ENCODE data around the gene LCN2.

Gene LCN2

DNA sequence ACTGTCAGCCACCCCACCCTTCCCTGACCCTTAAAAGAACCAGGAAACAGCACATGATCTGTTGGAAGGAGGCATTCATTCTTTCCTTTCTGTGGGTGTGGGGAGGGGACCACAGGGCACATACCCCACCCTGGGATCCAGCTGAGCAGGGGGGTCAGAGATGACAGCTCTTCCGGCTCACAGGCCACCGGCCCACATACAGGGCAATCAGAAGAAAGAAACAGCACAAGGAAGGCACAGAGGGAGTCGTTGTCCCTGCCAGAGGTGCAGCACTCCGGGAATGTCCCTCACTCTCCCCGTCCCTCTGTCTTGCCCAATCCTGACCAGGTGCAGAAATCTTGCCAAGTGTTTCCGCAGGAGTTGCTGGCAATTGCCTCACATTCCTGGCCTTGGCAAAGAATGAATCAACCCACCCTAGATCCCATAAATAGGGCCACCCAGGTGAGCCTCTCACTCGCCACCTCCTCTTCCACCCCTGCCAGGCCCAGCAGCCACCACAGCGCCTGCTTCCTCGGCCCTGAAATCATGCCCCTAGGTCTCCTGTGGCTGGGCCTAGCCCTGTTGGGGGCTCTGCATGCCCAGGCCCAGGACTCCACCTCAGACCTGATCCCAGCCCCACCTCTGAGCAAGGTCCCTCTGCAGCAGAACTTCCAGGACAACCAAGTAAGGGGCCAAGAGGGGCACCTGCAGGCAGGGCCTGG lies at the start of gene LCN2:
Gene LCN2 (plus strand): TSS at position 453 of the 701 bp plus-strand sequence. CDS start 73 bp downstream, at position 526.
- TF ChIP-seq, protein P1, sequence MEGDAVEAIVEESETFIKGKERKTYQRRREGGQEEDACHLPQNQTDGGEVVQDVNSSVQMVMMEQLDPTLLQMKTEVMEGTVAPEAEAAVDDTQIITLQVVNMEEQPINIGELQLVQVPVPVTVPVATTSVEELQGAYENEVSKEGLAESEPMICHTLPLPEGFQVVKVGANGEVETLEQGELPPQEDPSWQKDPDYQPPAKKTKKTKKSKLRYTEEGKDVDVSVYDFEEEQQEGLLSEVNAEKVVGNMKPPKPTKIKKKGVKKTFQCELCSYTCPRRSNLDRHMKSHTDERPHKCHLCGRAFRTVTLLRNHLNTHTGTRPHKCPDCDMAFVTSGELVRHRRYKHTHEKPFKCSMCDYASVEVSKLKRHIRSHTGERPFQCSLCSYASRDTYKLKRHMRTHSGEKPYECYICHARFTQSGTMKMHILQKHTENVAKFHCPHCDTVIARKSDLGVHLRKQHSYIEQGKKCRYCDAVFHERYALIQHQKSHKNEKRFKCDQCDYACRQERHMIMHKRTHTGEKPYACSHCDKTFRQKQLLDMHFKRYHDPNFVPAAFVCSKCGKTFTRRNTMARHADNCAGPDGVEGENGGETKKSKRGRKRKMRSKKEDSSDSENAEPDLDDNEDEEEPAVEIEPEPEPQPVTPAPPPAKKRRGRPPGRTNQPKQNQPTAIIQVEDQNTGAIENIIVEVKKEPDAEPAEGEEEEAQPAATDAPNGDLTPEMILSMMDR (conservative IDR thresholded peaks at IDR 0.05): no peak
- H3K27ac ChIP-seq: no peak within 1 kb of the TSS

DNA sequence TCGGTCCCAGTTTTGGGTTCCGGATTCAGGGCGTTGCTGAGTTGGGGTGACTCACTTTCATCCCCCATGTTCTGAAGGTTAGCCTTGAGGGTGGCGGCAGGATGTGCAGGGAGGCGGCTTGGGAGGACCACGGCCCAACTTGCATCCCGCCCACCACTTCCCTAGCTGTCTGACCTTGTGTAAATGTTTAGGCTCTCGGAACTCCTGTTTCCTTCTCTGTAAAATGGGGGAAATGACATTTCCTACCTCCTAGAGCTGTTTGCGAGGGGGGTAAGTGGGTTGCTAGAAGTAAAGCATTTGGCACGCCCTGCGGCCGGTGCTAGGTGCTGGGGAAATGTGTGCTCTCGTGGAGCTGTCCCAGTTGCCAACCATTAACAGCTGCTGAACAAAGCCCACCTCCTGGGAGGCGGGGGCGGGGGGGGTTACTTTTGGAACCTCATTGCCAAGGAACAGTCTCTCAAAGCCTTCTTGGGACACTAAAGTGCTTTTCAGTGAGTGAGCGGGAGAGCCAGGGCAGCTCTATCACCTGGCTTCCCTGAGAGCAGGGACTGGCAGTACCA lies 49.2 kb upstream of the LCN2 start:
- peak overlapping the region; percentile 34; the same call in 1 of the 2 replicates for H3K27ac ChIP-seq

DNA sequence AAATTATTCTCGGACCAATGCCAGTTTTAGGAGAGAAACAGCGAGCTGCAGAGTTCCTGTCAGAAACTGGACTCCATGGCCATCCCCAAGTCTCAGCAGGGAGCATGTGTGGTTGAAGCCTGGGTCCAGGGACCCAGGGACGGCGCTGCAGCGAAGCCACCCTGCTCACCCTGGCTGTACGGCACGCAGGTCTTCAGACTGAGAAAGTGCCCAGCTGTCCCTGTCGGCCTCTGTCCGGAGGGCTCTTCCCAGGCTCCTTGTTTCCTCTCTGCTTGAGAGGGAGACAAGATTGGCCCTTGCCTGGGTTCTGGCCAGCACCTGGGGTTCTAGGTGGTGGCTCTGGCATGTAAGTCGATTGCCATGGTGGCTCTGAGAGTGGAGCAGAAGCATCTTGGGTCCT lies 48.7 kb upstream of the LCN2 start:
- peak overlapping the region; percentile 34; the same call in 1 of the 2 replicates for H3K27ac ChIP-seq
- TF ChIP-seq, protein P1 (conservative IDR thresholded peaks at IDR 0.05): no peak

More for the DNA sequence above, 49.2 kb upstream of the LCN2 start:
- TF ChIP-seq, protein P1 (conservative IDR thresholded peaks at IDR 0.05): no peak

DNA sequence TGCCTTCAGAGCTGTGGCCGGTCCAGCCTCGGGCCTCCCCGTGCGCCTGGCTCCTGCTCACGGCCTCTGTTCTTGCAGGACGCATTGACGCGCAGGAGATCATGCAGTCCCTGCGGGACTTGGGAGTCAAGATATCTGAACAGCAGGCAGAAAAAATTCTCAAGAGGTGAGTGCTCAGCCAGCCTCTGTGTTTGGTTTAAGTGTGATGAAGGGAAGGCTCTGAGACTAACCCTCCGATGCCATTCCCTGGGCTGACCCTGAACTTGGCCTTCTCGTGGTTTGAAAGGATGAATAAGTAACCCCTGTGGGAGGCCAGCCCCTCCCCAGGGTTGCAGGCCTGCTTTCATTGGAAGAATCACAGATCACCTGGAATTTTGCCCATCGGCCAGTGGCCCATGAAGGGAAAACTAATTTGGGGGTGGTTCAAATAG lies 48.0 kb upstream of the LCN2 start:
- H3K27ac ChIP-seq: peak overlapping the region; percentile 34; the same call in 1 of the 2 replicates
- TF ChIP-seq, protein P1 (conservative IDR thresholded peaks at IDR 0.05): no peak

DNA sequence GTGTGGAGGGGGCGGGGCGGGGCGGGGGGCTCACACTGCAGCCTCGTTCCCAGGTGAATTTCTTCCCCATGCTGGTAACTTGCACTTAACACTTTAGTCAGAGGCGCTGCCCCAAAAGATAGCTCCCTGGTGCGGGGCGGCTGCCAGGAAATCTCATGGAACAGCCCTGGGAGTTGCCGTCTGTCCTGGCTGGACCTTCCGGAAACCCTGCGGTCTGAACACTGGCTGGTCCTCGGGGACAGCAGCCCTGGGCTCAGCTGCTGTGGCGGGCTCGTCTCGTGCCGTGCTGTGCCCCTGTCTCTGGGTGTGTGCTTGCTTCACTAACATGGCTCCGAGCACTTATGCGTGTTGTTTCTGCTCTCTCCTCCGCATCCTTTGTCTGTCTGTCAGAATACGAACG lies 47.6 kb upstream of the LCN2 start:
- TF ChIP-seq, protein P1 (conservative IDR thresholded peaks at IDR 0.05): no peak

DNA sequence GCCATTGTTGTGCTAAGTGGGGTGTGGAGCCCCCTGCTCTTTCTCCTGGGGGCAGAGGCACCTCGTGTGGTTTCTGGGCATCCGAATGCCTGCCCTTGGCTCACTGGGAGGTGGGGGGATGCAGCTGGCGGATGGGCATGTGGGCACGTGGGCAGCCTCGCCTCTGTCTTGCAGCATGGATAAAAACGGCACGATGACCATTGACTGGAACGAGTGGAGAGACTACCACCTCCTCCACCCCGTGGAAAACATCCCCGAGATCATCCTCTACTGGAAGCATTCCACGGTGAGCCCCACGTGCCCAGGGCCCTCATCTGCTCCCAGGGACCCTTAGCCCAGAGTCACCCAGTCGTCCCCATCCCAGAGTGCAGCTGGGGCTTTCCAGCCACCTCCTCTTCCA lies 47.1 kb upstream of the LCN2 start:
- H3K27ac ChIP-seq: peak overlapping the region; percentile 28
- TF ChIP-seq, protein P1 (conservative IDR thresholded peaks at IDR 0.05): no peak

More for the DNA sequence above, 47.6 kb upstream of the LCN2 start:
- H3K27ac ChIP-seq: no peak overlapping the region

DNA sequence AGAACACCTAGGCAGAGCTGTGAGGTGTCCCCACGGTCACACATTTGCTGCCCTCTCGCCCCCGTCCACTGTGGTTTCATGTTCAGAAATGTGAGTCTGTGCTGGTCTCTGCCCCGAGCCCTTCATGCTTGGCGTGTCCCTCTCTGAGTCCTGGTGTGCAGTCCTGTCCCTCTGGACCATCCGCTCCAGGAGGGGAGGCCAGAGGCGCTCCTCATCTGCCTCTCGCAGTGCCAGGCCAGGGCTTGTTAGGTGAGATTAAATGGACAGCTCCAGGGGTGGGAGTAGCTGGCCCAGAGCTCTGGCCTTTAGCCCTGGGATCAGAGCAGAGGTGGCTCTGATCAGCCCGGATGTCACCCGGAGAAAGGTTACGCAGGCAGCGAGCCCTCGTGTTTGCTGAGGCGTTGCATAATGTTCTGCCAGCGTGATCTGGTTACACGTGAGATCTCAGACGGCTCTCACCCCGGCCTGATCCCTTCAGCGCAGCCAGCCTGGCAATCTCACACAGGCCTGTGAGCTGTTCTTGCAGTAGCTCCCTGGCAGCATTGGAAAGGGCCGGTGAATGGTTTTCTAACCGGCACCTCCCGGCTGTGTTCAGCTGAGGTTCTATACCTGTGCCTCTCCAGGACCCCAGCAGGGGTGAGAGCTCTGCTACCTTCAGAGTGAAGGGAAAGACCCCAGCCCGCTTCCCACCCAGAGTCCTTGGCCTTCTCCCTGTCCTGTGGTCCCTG lies 46.2 kb upstream of the LCN2 start:
- peak overlapping the region; percentile 28 for H3K27ac ChIP-seq
- TF ChIP-seq, protein P1 (conservative IDR thresholded peaks at IDR 0.05): no peak
